ENCODE data around the gene DNAL1. TPM values are rescaled to one million over a fixed set of nuclear protein-coding genes. Genes with fewer than 3 reads are reported as not detected.
A peak's percentile ranks its signal among the peaks of the same experiment; 100 is the strongest.
"Not testable (repeated sequence)": the region's sequence is repeated elsewhere in the genome, so short reads cannot be mapped to it uniquely, and the experiment has no call there.

Gene DNAL1
- total RNA-seq, 8 experiments from 2014 or later: 9.7 to 32.1 (median 12.2) TPM

- in situ Hi-C loops (cut with MboI; ENCODE audit: low pct_unique_long_range_greater_than_20kb in 2 of 9, low sequenced_read_pairs in 9 of 9, unreplicated experiment in 9 of 9): loop anchor here in 1 of 9 experiments (25.0 kb wide), 1 partner anchor 111 kb away; no protein-coding TSS in a partner anchor
- H3K27ac ChIP-seq: no peak overlapping the region
- no peak for ATAC-seq (replicated peaks in 6 of 8)
- H3K4me3 ChIP-seq: no peak overlapping the region
- H3K4me1 ChIP-seq (replicated peaks in 1 of 2): no peaks in the 10 kb centered on the region
- WGBS, 10 experiments: 0 to 100% (median 88%) methylated on average over 1 to 2 of the region's 4 CpGs; no CpG with 5 or more reads in 5 of the 10 experiments
Measured at GRCh38 chr14:73623504-73624054, 21.2 kb upstream of the DNAL1 start.

GRCh38 chr14:73625706-73626105, 19.1 kb upstream of the DNAL1 start:
- WGBS, 10 experiments: 14 to 100% (median 57%) methylated on average over 1 of the region's 1 CpG; no CpG with 5 or more reads in 3 of the 10 experiments
- H3K4me3 ChIP-seq: no peak overlapping the region
- H3K4me1 ChIP-seq (replicated peaks in 1 of 2): no peaks in the 10 kb centered on the region
- in situ Hi-C loops (cut with MboI; ENCODE audit: low pct_unique_long_range_greater_than_20kb in 2 of 9, low sequenced_read_pairs in 9 of 9, unreplicated experiment in 9 of 9): loop anchor here in 2 of 9 experiments (25.0 kb wide), 1 partner anchor 113 kb away; no protein-coding TSS in a partner anchor
- H3K27ac ChIP-seq: no peak overlapping the region
- ATAC-seq (replicated peaks in 6 of 8): no peak

- 63 to 100% (median 89%) methylated on average over 1 to 2 of the region's 2 CpGs; no CpG with 5 or more reads in 5 of the 10 experiments for WGBS, 10 experiments
- Histone ChIP-seq H3K4me1 (replicated peaks in 1 of 2) (no peaks in the 10 kb centered on the region), H3K4me3 (no peak overlapping the region), H3K27ac (no peak overlapping the region)
- in situ Hi-C loops (cut with MboI; ENCODE audit: low pct_unique_long_range_greater_than_20kb in 2 of 9, low sequenced_read_pairs in 9 of 9, unreplicated experiment in 9 of 9): loop anchor here in 2 of 9 experiments (25.0 kb wide), 1 partner anchor 115 kb away; no protein-coding TSS in a partner anchor
- no peak for ATAC-seq (replicated peaks in 6 of 8)
Measured at GRCh38 chr14:73627151-73627558, 17.6 kb upstream of the DNAL1 start.

- H3K4me1 ChIP-seq (replicated peaks in 1 of 2): peaks cover 0 to 3% of the 10 kb centered on the region in 2 donors
- no peak overlapping the region for H3K4me3 ChIP-seq
- 69 to 95% (median 84%) methylated on average over 4 to 10 of the region's 10 CpGs for WGBS, 10 experiments
- ATAC-seq (replicated peaks in 6 of 8): no peak
- no peak overlapping the region for H3K27ac ChIP-seq
- in situ Hi-C loops (cut with MboI; ENCODE audit: low pct_unique_long_range_greater_than_20kb in 2 of 9, low sequenced_read_pairs in 9 of 9, unreplicated experiment in 9 of 9): loop anchor here in 2 of 9 experiments (25.0 kb wide), 1 partner anchor 118 kb away; no protein-coding TSS in a partner anchor
Measured at GRCh38 chr14:73630009-73630780, 14.6 kb upstream of the DNAL1 start.

- in situ Hi-C loops (cut with MboI; ENCODE audit: low pct_unique_long_range_greater_than_20kb in 2 of 9, low sequenced_read_pairs in 9 of 9, unreplicated experiment in 9 of 9): loop anchor here in 2 of 9 experiments (25.0 kb wide), 1 partner anchor 121 kb away; no protein-coding TSS in a partner anchor
- Histone ChIP-seq H3K4me3 (peak overlapping the region in 3 of 5 donors; percentile 5 to 9 (median 7)), H3K4me1 (replicated peaks in 1 of 2) (peaks cover 0 to 3% of the 10 kb centered on the region in 2 donors), H3K27ac (no peak overlapping the region)
- ATAC-seq (replicated peaks in 6 of 8): peak; percentile 78 to 96 (median 84)
- WGBS, 10 experiments: 0 to 100% (median 24%) methylated on average over 1 to 13 of the region's 44 CpGs
Measured at GRCh38 chr14:73633116-73634010, 11.4 kb upstream of the DNAL1 start.

- in situ Hi-C loops (cut with MboI; ENCODE audit: low pct_unique_long_range_greater_than_20kb in 2 of 9, low sequenced_read_pairs in 9 of 9, unreplicated experiment in 9 of 9): loop anchor here in 2 of 9 experiments (25.0 kb wide), 1 partner anchor 122 kb away; no protein-coding TSS in a partner anchor
- no peak overlapping the region for H3K27ac ChIP-seq
- ATAC-seq (replicated peaks in 6 of 8): peak; percentile 26 to 71 (median 54)
Measured at GRCh38 chr14:73634011-73634833, 10.6 kb upstream of the DNAL1 start.

GRCh38 chr14:73636355-73636754, 8.4 kb upstream of the DNAL1 start:
- not testable (repeated sequence) for ATAC-seq (replicated peaks in 6 of 8); H3K27ac ChIP-seq; H3K4me1 ChIP-seq (replicated peaks in 1 of 2); H3K4me3 ChIP-seq
- 33 to 100% (median 80%) methylated on average over 1 to 7 of the region's 10 CpGs; no CpG with 5 or more reads in 2 of the 10 experiments for WGBS, 10 experiments
- in situ Hi-C loops (cut with MboI; ENCODE audit: low pct_unique_long_range_greater_than_20kb in 2 of 9, low sequenced_read_pairs in 9 of 9, unreplicated experiment in 9 of 9): loop anchor here in 2 of 9 experiments (25.0 kb wide), 1 partner anchor 124 kb away; no protein-coding TSS in a partner anchor

More at GRCh38 chr14:73634011-73634833, 10.6 kb upstream of the DNAL1 start:
- WGBS, 10 experiments: 0 to 95% (median 82%) methylated on average over 2 to 11 of the region's 53 CpGs; no CpG with 5 or more reads in 2 of the 10 experiments
- Histone ChIP-seq H3K4me1 (replicated peaks in 1 of 2) (peaks cover 0 to 3% of the 10 kb centered on the region in 2 donors), H3K4me3 (peak overlapping the region in 2 of 5 donors; percentile 7 to 9)

- H3K4me1 ChIP-seq (replicated peaks in 1 of 2): peaks cover 0 to 3% of the 10 kb centered on the region in 2 donors
- ATAC-seq (replicated peaks in 6 of 8): no peak
- WGBS, 10 experiments: 40 to 93% (median 75%) methylated on average over 1 to 5 of the region's 5 CpGs; no CpG with 5 or more reads in 1 of the 10 experiments
- no peak overlapping the region for H3K4me3 ChIP-seq
- no peak overlapping the region for H3K27ac ChIP-seq
- in situ Hi-C loops (cut with MboI; ENCODE audit: low pct_unique_long_range_greater_than_20kb in 2 of 9, low sequenced_read_pairs in 9 of 9, unreplicated experiment in 9 of 9): loop anchor here in 2 of 9 experiments (25.0 kb wide), 1 partner anchor 126 kb away; no protein-coding TSS in a partner anchor
Measured at GRCh38 chr14:73637830-73638229, 7.0 kb upstream of the DNAL1 start.

GRCh38 chr14:73640796-73641365, 3.9 kb upstream of the DNAL1 start:
- H3K27ac ChIP-seq: no peak overlapping the region
- 83 to 100% (median 100%) methylated on average over 1 to 4 of the region's 5 CpGs; no CpG with 5 or more reads in 4 of the 10 experiments for WGBS, 10 experiments
- H3K4me3 ChIP-seq: no peak overlapping the region
- peaks cover 5 to 11% of the 10 kb centered on the region in 2 donors for H3K4me1 ChIP-seq (replicated peaks in 1 of 2)
- ATAC-seq (replicated peaks in 6 of 8): no peak
- in situ Hi-C loops (cut with MboI; ENCODE audit: low pct_unique_long_range_greater_than_20kb in 2 of 9, low sequenced_read_pairs in 9 of 9, unreplicated experiment in 9 of 9): loop anchor here in 2 of 9 experiments (25.0 kb wide), 1 partner anchor 129 kb away; no protein-coding TSS in a partner anchor

- Histone ChIP-seq H3K4me3 (peak overlapping the region; percentile 66 to 79 (median 68)), H3K27ac (peak overlapping the region in 1 of 2 donors; percentile 84), H3K4me1 (replicated peaks in 1 of 2) (peaks cover 5 to 11% of the 10 kb centered on the region in 2 donors)
- WGBS, 10 experiments: 0 to 6% (median 0%) methylated on average over 1 to 6 of the region's 7 CpGs; no CpG with 5 or more reads in 3 of the 10 experiments
- ATAC-seq (replicated peaks in 6 of 8): peak in 2 of 8 experiments; percentile 2
- in situ Hi-C loops (cut with MboI; ENCODE audit: low pct_unique_long_range_greater_than_20kb in 2 of 9, low sequenced_read_pairs in 9 of 9, unreplicated experiment in 9 of 9): loop anchor here in 2 of 9 experiments (25.0 kb wide), 1 partner anchor 133 kb away; no protein-coding TSS in a partner anchor
Measured at GRCh38 chr14:73645248-73645610, 443 bp downstream of the DNAL1 start.

GRCh38 chr14:73651005-73651404, 6.2 kb downstream of the DNAL1 start:
- Histone ChIP-seq H3K27ac (no peak overlapping the region), H3K4me3 (no peak overlapping the region), H3K4me1 (replicated peaks in 1 of 2) (peaks cover 0 to 2% of the 10 kb centered on the region in 2 donors)
- ATAC-seq (replicated peaks in 6 of 8): no peak
- in situ Hi-C loops (cut with MboI; ENCODE audit: low pct_unique_long_range_greater_than_20kb in 2 of 9, low sequenced_read_pairs in 9 of 9, unreplicated experiment in 9 of 9): no loop called here

Measured in motor neuron (in vitro differentiated cells).